Parathyroid adenoma (tissue), 2 donors: ENCODE measurements around the gene LRRC49.
"Not testable (repeated sequence)": the region's sequence is repeated elsewhere in the genome, so short reads cannot be mapped to it uniquely, and the experiment has no call there.

ENCODE experiments used
- H2AFZ ChIP-seq: fragments of 300-600 bp; sonication (generic); one replicate; pipeline ENCODE4 v1.7.0; 2017; ENCODE audit warnings: antibody characterized with exemption, mild to moderate bottlenecking
- H3K27ac ChIP-seq: fragments of 300-600 bp; sonication (generic); one replicate; pipeline ENCODE4 v1.7.0; 2017
- H3K27me3 ChIP-seq: fragments of 300-600 bp; sonication (generic); one replicate; pipeline ENCODE4 v1.7.0; 2017; ENCODE audit warnings: low read length; ENCODE audit not compliant: control insufficient read depth, insufficient read depth
- H3K36me3 ChIP-seq: fragments of 300-600 bp; sonication (generic); one replicate; pipeline ENCODE4 v1.7.0; 2017; ENCODE audit warnings: low read length; ENCODE audit not compliant: control insufficient read depth, insufficient read depth
- H3K4me1 ChIP-seq: fragments of 300-600 bp; sonication (generic); one replicate; pipeline ENCODE4 v1.7.0; 2017; ENCODE audit warnings: control low read depth
- H3K4me2 ChIP-seq: fragments of 300-600 bp; sonication (generic); one replicate; pipeline ENCODE4 v1.7.0; 2017; ENCODE audit warnings: low read length
- H3K4me3 ChIP-seq: fragments of 300-600 bp; sonication (generic); one replicate; pipeline ENCODE4 v1.7.0; 2017; ENCODE audit warnings: low read depth, low read length
- H3K79me2 ChIP-seq: fragments of 300-600 bp; sonication (generic); one replicate; pipeline ENCODE4 v1.7.0; 2017; ENCODE audit warnings: control low read depth
- H3K9ac ChIP-seq: fragments of 300-600 bp; sonication (generic); one replicate; pipeline ENCODE4 v1.7.0; 2017; ENCODE audit warnings: mild to moderate bottlenecking
- H3K9me3 ChIP-seq: fragments of 300-600 bp; sonication (generic); one replicate; pipeline ENCODE4 v1.7.0; 2017; ENCODE audit warnings: low read length; ENCODE audit not compliant: control insufficient read depth
- TF ChIP-seq, protein P1 (sequence below): fragments of 300-600 bp; sonication (generic); IDR thresholded peaks from one replicate; pipeline ENCODE4 v1.7.0; 2017; ENCODE audit warnings: antibody characterized with exemption, mild to moderate bottlenecking
- donor health status: primary hyperparathyroidism.

The LRRC49 gene

GRCh38 chr15:70995383-70995970, 102.9 kb downstream of the LRRC49 start:
- H3K36me3 ChIP-seq: no peaks in the 10 kb centered on the region
- H3K4me1 ChIP-seq: no peaks in the 10 kb centered on the region
- H3K9ac ChIP-seq: no peak overlapping the region
- H2AFZ ChIP-seq: no peak overlapping the region
- no peak overlapping the region for H3K27ac ChIP-seq
- no peaks in the 10 kb centered on the region for H3K79me2 ChIP-seq
- H3K4me3 ChIP-seq: no peak overlapping the region
- H3K4me2 ChIP-seq: no peak overlapping the region
- TF ChIP-seq, protein P1, sequence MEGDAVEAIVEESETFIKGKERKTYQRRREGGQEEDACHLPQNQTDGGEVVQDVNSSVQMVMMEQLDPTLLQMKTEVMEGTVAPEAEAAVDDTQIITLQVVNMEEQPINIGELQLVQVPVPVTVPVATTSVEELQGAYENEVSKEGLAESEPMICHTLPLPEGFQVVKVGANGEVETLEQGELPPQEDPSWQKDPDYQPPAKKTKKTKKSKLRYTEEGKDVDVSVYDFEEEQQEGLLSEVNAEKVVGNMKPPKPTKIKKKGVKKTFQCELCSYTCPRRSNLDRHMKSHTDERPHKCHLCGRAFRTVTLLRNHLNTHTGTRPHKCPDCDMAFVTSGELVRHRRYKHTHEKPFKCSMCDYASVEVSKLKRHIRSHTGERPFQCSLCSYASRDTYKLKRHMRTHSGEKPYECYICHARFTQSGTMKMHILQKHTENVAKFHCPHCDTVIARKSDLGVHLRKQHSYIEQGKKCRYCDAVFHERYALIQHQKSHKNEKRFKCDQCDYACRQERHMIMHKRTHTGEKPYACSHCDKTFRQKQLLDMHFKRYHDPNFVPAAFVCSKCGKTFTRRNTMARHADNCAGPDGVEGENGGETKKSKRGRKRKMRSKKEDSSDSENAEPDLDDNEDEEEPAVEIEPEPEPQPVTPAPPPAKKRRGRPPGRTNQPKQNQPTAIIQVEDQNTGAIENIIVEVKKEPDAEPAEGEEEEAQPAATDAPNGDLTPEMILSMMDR: no peak
- no peaks in the 10 kb centered on the region for H3K27me3 ChIP-seq
- H3K9me3 ChIP-seq: no peaks in the 10 kb centered on the region

- no peak overlapping the region for H3K4me3 ChIP-seq
- no peak overlapping the region for H3K9ac ChIP-seq
- no peak overlapping the region for H3K4me2 ChIP-seq
- H3K9me3 ChIP-seq: no peaks in the 10 kb centered on the region
- TF ChIP-seq, protein P1: no peak
- H3K79me2 ChIP-seq: no peaks in the 10 kb centered on the region
- no peaks in the 10 kb centered on the region for H3K4me1 ChIP-seq
- H2AFZ ChIP-seq: no peak overlapping the region
- H3K27ac ChIP-seq: no peak overlapping the region
- H3K36me3 ChIP-seq: no peaks in the 10 kb centered on the region
- H3K27me3 ChIP-seq: no peaks in the 10 kb centered on the region
These were observed 105.7 kb downstream of the LRRC49 start for GRCh38 chr15:70998319-70998718.

GRCh38 chr15:71002316-71002715, 109.7 kb downstream of the LRRC49 start:
- TF ChIP-seq, protein P1: no peak
- H3K27ac ChIP-seq: no peak overlapping the region

DNA sequence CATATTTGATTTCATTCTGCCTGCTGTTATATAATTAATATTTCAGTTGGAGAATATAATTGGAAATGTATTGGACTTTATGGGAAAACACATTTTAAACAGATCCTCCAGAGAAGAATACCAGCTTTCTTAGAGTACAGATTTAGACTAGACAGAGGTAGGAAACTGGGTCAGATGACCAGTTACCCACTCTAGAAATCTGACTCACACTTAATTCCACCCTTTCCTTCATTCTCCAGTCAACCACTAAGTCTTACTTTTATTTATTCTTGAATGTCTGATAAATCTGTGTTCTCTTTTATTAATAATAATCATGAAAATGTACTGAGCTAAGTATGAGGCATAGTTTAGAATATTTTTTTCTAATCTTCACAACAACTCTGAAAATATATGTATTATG, 110.7 kb downstream of the LRRC49 start:
- H3K9ac ChIP-seq: no peak overlapping the region
- no peaks in the 10 kb centered on the region for H3K79me2 ChIP-seq
- TF ChIP-seq, protein P1: no peak
- no peaks in the 10 kb centered on the region for H3K9me3 ChIP-seq
- no peaks in the 10 kb centered on the region for H3K4me1 ChIP-seq
- H3K27ac ChIP-seq: no peak overlapping the region
- no peak overlapping the region for H3K4me2 ChIP-seq
- H2AFZ ChIP-seq: no peak overlapping the region
- H3K27me3 ChIP-seq: no peaks in the 10 kb centered on the region
- H3K4me3 ChIP-seq: no peak overlapping the region
- H3K36me3 ChIP-seq: no peaks in the 10 kb centered on the region

More at GRCh38 chr15:71002316-71002715, 109.7 kb downstream of the LRRC49 start:
- Histone ChIP-seq H3K4me3 (no peak overlapping the region), H3K79me2 (no peaks in the 10 kb centered on the region), H3K27me3 (no peaks in the 10 kb centered on the region), H3K4me2 (no peak overlapping the region), H3K9me3 (no peaks in the 10 kb centered on the region), H3K36me3 (no peaks in the 10 kb centered on the region), H3K4me1 (no peaks in the 10 kb centered on the region), H3K9ac (no peak overlapping the region), H2AFZ (no peak overlapping the region)

DNA sequence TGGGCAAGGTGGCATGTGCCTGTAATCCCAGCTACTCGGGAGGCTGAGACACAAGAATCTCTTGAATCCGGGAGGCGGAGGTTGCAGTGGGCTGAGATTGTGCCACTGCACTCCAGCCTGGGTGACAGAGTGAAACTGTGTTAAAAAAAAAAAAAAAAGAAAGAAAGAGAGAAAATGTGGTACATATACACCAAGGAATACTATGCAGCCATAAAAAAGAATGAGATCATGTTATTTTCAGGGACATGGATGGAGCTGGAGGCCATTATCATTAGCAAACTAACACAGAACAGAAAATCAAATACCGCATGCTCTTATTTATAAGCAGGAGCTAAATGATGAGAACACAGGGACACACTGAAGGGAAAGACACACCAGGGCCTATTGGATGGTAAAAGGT, 111.9 kb downstream of the LRRC49 start:
- not testable (repeated sequence) for H3K27me3 ChIP-seq, H3K4me3 ChIP-seq, H3K36me3 ChIP-seq, H3K4me2 ChIP-seq, H3K79me2 ChIP-seq, H3K9ac ChIP-seq, H3K9me3 ChIP-seq, H3K27ac ChIP-seq, H2AFZ ChIP-seq, H3K4me1 ChIP-seq
